Measurements from ENCODE around the gene SGPP2.

DNA sequence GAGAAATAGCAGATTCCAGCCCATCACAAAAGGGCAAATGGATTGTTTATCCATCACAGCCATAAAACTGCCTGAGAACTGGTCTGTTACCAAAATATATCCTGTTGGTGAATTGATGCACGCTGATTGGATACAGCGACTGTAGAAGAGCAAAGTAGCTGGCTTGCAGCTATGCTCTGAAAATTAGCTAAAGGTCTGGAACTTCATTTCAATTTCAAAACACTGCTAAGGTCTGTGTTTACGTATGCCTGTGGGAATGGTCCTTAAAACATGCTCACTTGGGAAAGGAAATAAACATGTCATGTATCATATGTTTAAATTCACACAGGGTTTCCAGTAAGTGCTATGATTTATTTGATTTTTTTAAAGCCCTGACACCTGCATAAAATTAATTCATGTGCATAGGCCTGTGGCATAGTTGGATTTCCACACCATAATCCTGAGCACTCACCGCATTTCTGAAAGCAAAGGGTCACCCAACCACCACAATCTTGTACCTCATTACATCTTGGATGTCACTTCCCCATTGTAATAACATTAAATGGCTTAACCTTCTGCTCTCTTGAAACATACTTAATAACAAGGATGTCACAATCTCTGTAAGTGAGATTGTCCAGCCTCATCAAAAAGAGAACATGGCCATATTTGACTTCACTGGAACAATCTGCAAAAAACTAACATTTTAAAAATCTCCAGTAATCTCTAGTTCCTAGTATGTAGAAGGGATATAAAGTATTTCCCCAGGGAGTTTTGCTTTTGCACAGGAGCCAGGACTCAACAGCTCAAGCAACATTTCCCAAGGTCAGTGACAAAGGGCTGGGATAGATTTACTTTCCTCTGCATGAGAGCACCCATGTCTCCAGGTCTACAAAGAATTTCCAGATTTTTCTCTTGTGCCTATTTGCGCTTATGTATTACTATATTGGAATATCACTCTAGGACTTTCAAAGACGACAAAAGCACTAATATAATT, 121.8 kb downstream of the SGPP2 start:
- TF ChIP-seq, protein P1, sequence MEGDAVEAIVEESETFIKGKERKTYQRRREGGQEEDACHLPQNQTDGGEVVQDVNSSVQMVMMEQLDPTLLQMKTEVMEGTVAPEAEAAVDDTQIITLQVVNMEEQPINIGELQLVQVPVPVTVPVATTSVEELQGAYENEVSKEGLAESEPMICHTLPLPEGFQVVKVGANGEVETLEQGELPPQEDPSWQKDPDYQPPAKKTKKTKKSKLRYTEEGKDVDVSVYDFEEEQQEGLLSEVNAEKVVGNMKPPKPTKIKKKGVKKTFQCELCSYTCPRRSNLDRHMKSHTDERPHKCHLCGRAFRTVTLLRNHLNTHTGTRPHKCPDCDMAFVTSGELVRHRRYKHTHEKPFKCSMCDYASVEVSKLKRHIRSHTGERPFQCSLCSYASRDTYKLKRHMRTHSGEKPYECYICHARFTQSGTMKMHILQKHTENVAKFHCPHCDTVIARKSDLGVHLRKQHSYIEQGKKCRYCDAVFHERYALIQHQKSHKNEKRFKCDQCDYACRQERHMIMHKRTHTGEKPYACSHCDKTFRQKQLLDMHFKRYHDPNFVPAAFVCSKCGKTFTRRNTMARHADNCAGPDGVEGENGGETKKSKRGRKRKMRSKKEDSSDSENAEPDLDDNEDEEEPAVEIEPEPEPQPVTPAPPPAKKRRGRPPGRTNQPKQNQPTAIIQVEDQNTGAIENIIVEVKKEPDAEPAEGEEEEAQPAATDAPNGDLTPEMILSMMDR (IDR thresholded peaks at IDR 0.05): no peak
- no peak for TF ChIP-seq POLR2A (IDR thresholded peaks at IDR 0.05)
- no peak for TF ChIP-seq POLR2AphosphoS5 (IDR thresholded peaks at IDR 0.05)
